GM19324 (cell line): ENCODE results near the gene SSPN.

Source experiments
- ATAC-seq: cut with Tn5 transposase; IDR thresholded peaks from one replicate; pipeline ENCODE4 v1.9.1; 2021; ENCODE audit warnings: mild to moderate bottlenecking, moderate library complexity; ENCODE audit not compliant: unreplicated experiment, low FRiP score

The SSPN gene

DNA sequence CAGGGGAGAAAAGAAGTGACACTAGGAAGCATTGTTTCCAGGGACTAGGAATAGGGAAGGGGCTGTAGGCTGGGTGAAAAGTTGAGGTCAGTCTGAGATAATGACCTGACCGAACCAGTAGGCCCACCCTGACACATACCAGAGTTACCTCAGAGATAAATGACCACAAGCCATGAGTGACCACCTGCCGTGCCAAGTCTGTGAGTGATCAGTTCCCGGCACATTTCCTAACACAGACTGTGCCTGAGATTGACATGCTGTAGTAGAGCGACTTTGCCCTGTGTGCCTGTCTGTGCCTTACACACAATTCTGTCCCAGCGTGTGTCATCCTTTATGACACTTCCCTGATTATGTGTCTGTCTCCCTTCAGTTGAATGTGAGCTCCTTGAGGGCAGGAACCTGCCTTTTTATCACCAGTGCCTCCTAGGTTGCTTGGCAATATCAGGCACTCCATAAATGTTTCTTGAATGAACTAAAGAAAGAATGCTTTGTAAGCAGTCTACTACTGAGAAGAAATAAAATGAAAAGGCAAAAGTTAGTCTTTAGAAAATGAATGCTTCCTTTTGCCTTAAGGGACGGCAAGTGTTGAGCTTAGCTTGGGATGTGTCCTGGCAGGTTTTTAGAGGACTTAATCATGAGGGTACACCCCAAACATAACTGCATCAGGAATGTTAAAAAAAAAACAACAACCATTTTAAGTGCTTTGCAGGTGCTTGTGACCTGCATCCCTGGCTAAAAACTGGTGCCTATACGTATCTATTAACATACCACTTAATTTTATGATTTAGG, 9.6 kb upstream of the SSPN start:
- no peak for ATAC-seq

DNA sequence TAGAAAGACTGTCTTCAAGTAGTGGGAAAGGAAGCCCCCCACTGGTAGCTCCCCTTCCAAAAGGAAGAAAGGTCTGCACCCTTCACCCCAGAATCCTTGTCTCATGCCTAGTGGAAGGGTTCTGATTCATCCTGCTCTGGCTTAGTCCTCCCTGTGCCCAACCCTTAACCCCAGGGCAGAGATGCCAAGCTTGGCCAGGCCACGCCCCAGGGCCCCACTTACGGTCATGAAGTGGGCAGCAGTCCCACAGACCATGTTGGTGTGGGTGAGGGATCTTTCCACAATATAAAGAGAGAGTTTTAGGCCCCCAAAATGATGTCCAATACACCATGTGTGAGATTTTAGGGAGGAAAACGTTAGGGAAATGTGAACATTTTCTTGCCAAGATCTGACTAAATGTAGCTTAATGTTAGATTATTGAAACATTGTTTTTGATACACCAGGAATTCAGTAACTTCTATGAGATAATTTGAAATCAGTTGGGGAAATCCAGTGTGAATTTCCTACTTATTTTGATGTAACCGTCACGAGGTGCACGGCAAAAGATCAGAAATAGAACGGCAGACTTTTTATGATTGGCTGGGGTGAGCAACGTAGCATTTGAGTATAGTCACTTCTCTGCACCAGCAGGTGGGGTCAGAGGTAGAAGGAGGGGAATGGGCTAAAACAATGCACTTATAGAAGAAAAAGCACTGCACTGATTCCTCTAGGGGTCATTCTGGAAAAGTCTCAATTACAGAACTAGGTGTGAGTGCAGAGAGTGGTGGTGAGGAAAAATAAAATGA, 8.2 kb upstream of the SSPN start:
- no peak for ATAC-seq

DNA sequence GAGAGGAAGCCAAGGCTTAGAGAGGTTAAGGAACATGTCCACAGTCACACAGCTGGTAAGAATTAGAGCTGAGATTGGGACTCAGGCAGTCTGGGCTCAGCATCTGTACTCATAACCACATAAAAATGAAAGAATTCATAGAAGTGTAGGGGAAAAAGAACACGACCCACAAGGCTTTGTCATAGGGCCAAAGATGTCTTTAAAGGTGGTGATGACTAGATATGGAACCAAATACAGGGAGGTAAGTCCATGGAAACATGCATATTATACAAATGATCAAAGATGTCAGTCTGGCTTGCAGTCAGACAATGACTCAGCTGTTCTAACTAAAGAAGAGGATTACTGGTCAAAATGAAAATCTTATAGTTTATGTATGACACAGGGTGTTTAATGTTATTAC, 7.2 kb upstream of the SSPN start:
- ATAC-seq = no peak

DNA sequence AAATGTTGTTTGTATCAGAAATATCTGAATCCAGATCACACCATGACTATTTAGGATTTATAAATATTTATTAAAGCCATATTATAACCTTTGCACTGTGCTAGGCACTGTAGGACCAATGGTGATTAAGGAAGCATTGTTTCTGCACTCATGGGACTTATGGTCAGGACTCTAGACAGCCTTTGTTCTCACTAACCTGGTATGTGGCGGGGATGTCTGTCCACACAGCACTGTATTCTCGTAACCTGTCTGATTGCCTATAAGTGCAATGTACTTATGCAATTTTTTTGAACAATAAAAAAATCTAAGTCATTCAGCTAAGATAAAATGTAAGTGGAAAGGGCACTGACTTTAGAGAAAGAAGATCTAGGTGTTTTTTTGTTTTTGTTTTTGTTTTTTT, 6.7 kb upstream of the SSPN start:
- no peak for ATAC-seq

DNA sequence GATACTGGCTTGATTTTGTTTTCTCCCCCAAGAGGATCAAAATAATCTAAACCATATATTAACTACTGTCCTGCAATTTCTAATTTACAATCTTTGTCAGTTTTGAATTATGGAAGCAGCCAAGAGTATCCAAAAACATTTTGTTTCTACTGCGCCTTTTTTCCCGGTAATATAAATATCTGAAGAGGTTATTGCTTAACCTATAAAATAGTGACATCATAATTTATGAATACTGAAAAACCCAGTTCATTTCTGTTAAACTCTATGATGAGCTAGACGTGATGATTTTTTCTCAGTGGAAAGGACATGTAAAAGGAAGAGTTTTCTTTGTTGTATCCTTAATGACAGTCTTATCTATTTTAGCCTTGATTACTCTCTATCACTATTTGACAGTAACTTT, 3.2 kb upstream of the SSPN start:
- no peak for ATAC-seq

DNA sequence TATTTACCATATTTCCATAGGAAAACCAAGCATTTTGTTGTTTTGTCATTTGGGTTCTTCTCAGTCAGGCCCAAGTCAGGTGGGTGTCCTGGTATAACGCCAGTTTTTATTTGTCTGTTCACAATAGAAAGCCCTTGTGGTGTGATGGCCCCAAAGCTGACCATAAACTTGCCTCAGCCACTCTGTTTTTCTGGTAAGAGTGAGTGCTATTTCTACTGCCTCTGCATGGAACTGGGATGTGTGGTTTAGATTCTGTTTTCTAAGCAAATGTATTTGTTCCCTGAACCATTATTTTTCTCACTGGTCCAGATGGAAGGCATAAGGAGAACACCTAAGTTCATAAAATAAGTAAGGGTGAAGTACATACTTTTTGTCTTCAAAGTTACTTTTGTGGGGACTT, 1.8 kb upstream of the SSPN start:
- no peak for ATAC-seq

DNA sequence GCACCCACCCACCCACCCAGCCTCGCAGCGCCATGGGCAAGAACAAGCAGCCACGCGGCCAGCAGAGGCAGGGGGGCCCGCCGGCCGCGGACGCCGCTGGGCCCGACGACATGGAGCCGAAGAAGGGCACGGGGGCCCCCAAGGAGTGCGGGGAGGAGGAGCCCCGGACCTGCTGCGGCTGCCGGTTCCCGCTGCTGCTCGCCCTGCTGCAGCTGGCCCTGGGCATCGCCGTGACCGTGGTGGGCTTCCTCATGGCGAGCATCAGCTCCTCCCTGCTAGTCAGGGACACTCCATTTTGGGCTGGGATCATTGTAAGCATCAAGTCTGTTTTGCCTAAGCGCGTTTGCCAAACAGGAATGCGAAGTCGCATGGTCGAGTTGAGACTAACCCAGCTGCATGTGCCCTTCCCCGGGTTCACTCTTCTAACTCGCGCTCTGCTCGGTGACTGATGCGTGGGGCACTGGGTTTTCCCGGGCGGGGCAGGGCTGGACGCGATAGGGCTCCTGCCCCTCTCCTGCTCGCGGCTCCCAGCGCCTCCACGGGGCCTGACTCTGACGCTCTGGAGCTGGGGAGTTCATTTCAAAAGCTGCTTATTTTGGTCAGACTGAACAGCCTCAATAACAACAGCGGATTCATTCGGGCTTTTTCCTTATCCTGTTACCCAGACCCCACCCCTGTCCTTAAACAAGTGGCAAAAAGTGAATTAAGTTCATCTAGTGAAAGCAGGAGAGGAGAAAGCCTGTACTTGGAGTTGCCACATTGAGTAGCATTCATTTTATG, 458 bp downstream of the SSPN start:
- no peak for ATAC-seq

DNA sequence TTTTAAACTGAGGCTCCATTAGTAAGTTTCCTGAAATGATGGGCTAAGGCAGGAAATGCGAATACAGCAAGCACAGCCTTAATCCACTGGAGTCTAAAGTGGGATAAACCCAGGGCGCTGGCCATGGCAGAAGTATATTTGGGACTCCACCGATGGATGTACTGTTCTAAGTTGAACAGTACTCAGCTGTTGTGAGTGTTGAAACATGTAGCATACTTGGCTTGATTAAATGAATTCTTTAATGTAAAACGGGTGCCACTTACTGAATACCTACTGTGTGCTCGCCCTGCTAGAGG, 996 bp downstream of the SSPN start:
- no peak for ATAC-seq

DNA sequence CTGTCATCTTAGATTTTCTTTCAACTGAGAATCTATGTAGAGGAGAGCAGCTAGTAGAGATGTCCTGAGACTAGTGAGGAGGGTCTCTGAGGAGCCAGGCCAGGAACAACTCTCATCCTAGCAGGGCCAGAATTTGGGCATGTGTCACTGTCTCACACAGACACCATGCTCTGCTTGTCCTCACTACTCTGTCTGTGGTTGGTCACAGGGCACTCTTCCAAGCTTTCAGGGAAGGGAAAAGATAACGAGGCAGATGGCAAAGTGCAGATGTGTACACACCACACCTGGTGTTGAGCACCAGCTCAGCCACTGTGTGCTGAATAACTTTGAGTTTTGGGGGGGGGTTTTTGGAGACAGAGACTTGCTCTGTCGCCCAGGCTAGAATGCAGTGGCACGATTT, 2.5 kb downstream of the SSPN start:
- no peak for ATAC-seq

DNA sequence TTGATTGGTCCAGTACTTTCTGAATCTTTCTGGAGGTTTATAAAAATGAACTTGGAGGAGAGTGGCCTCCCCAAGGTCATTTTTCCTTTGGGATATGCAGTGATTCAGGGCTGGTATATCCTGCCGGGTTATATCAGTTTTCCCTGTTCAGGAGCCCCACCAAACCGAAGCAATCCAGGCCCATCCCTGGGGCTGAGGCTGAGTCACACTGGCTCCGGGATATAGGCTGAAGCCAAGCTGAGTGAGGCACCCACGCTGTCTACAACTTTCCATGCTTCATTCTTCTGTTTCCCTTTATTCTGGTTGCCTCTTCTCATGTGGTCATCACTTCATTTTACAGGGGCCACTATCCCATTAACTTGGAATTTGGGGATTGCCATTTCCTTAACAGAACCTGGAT, 3.4 kb downstream of the SSPN start:
- ATAC-seq = no peak

DNA sequence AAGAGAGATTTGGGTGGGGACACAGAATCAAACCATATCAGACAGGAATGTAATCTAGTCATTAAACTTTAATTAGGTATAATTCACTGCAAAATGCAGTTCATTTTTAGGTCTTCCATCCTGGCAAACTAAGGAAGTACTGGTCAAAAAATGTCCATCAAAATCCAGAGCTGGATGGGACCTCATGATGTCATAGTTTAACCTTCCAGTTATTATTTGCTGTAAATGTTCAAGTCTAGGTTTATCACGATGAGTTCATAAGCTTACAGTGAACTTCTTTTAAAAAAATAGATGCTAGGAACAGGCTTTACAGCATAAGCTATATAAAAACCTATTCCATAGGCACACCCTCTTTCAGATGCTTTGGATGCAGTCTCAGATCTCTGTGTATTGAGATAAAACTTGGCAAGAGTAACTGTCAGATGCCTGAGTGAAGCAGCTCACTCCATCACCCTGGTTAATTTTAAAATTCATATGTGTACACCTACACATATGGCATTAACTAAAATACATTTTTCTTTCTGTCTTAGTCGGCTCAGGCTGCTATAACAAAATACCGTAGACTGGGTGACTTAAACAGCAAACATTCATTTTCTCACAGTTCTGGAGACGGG, 7.9 kb downstream of the SSPN start:
- ATAC-seq = no peak

DNA sequence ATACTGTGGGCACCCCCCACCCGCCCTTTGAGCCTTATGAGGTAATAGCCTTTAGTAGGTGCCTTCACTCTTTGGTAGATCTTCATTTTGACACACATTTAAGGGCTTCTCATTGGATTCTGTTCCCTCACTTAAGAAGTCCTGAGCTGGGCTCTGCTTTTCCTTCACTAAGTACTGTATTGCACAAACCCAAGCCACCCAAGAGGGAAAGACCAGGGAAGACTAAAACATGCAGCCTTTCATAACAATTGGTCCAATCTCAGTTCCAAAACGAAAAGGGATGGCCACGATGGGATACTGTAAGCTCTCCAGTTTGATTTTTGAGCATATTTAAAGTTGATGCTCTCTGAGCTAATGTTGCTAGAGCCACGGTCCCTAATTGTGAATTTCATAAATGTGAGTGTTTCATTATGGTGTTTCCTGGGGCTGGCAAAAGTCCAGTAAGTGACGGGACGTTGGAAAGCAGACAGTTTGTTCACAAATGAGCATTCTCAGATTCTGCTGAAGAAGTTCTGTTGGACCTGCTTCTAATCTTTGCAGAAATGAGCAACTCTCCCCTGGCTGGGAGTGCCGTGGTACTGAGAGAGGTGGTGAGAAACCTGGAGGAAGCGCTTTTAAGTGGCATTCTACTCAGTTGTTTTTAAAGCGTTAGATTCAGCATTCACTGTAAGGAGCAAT, 9.4 kb downstream of the SSPN start:
- ATAC-seq = no peak

DNA sequence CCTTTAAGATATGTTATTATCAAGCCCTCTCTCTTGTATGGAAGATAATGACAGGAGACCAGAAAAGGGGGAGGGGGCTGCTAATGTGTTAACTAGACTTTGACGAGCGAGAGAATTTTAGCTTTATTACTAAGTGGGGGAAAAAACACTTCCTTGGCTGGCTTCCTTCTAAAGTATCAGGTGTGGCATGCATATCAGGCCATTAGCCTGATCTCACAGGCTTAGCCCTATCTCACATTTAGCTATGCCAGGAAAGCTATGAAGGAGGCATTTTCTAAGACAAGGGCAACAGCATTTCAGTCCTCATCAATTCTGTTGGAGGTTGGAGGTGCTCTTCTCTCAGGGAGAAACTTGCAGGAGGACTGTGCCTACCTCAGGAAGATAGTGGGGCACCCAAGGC, 9.9 kb downstream of the SSPN start:
- no peak for ATAC-seq

DNA sequence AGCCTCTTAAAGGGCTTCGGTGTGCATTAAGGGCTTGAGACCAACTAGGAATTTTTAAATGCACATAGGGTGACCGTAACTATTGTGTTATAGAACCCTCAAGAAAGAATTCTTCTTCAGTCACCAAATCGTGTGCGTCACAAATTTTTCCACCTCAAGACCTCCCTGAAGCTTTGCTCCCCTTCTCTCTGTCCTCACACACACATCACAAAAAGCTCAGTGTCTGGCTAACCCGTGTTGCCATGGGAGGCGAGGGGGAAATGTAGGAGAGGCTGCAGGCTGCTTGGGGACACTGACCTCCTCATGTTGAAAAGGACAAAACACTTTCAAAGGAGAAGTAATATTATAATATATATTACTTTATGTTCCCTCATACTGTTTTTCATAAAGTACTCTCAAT, 10.6 kb downstream of the SSPN start:
- ATAC-seq = no peak

DNA sequence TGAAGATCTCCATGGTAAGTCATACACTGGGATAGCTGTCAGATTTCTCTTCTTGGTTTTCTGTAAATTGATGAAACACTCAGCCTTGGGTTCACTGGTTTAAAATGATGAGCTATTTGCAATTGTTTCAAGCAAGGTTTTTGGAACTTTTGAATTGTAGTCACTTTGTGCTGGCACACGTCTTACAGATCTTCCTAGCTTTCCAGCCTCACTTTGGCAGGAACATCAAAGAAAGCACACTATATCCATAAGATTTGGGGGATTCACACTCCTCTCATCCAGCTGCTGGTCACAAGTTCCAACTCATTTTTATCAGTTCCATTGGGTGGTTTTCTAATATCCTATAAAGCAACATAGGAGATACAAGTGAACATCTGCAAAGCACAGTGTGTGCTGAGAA, 16.0 kb downstream of the SSPN start:
- ATAC-seq = no peak

DNA sequence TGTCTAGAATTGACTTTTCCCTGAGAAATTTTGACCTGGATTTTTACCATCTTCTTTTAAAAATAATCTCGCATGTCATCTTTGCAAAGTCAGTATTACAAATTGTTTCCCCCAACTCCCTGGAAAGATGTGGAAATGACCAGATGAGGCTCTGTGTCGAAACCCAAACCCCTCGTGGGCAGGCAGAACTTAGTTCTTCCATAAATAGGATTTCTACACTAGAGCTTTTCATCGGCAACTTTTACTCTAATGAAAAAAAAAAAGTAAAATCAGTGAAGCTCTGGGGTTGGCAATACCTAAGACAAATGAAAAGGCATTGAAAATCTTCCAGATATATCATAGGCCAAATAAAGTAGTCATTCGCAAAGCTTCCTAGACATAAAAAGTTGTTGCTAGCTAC, 17.0 kb downstream of the SSPN start:
- no peak for ATAC-seq

DNA sequence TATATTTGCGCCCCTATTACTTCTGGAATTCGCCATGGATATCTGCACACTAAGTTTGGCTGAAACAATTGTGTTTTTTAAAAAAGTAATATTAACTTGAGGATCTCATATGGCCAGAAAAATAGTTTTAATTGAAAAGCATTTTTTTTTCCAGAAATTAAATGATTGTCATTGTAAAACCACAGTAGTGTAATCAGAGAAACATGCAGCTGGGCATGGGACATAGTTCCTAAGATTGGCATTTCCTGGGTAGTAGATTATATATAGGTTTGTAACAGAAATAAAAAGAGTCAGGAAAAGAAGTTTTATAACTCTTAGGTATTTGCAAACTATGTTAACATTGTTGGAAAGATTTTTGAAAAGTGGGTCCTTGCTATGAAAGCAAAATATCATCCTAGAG, 17.6 kb downstream of the SSPN start:
- no peak for ATAC-seq

DNA sequence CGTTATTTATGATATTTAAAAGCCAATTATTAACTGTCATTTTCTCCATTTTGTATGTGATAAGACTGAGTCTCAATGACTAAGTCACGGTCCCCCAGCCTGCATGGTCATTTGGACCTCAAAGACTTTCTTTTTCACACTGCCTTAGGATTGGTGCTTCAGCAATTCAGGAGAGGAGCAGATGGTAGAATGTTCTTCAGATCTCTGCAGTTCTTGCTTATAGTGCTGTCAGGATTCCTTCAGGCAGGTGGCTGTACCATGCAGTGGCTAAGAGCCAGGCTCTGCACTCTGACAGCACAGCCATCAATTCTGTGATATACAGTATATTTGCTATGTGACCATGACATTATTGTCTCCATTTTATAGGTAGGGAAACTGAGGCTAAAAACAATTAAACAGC, 18.7 kb downstream of the SSPN start:
- no peak for ATAC-seq

DNA sequence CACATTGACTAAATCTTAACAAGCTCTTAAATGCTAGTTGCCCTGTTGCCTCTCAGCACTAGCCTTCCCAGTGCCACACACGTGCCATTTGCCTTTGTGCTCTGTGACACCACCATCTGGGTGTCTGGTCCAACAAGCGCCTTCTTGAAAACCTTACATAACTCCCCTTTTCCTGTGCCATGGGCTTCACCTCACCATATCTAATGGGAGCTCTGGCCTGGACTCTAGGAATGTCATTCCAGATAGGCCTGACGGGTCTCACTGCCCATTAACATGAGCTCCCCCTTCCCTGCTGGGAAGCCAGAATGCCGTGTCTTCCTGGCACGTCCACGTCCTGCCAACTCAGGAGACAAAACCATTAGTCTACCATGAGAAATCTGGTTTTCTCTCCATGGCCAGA, 24.4 kb downstream of the SSPN start:
- ATAC-seq = no peak

DNA sequence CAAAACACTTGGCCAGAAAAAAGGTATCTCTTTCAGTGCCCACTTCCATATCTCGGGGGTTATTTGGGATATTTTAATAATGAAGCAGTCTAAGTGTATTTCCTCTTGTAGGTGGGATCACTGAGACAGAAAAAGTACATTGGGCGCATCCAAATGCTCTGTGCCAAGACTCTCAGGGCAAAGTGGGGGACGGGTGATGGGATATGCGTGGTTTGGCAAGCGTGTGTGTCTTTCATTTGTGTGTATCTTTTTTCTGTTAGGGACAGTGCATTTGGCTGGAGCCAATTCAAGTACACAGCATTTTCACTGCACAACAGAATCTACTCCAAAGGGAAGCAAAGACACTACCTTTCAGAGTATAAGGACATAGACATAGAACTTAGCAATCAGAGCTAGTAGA, 29.3 kb downstream of the SSPN start:
- no peak for ATAC-seq

DNA sequence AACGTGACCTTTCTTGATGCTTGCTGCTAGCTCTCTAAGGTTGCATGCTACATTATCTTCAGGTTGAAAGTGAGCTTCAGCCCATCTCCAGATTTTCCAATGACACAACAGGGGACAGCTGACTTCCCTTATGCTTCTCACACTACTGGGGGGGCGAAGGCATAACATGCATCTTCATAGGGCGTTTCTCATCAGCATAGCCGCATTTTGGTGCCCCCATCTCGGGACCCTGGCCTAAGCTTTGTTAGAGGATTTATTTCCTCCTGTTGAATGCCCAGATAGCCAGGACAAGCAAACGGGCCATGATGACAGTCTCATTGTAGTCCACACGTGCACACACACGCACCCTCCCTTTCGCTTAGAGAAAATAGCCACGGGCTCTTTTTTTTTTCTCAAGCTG, 30.7 kb downstream of the SSPN start:
- no peak for ATAC-seq
